Retinal pigment epithelial cell (primary cell): Measurements from ENCODE around the gene LRRC49.
A peak's percentile ranks its signal among the peaks of the same experiment; 100 is the strongest.

Experiments used
- DNase-seq: peaks from one replicate; pipeline ENCODE4 v3.0.0-alpha.2; 2010; ENCODE audit warnings: low read depth
- H3K4me3 ChIP-seq: 2 replicates; pipeline ENCODE4 v1.5.1; 2011; ENCODE audit warnings: mild to moderate bottlenecking, low read length, control low read depth, moderate library complexity
- CTCF ChIP-seq: conservative IDR thresholded peaks from 2 replicates; pipeline ENCODE4 v1.5.1; 2011; ENCODE audit warnings: low read depth, low read length, control low read depth, inconsistent platforms

Gene LRRC49

GRCh38 chr15:71091601-71092000, 199.0 kb downstream of the LRRC49 start:
- H3K4me3 ChIP-seq: no peak overlapping the region
- no peak for DNase-seq
- no peak for TF ChIP-seq CTCF

GRCh38 chr15:71092056-71092600, 199.5 kb downstream of the LRRC49 start:
- DNase-seq: no peak
- H3K4me3 ChIP-seq: no peak overlapping the region
- TF ChIP-seq CTCF: no peak

- peak; percentile 87 for DNase-seq
- no peak overlapping the region for H3K4me3 ChIP-seq
- TF ChIP-seq CTCF: no peak
These were observed 200.7 kb downstream of the LRRC49 start for GRCh38 chr15:71093054-71094024.

- TF ChIP-seq CTCF: no peak
- no peak overlapping the region for H3K4me3 ChIP-seq
- DNase-seq: no peak
These were observed 201.5 kb downstream of the LRRC49 start for GRCh38 chr15:71094137-71094536.

GRCh38 chr15:71096676-71097075, 204.1 kb downstream of the LRRC49 start:
- no peak for TF ChIP-seq CTCF
- DNase-seq: no peak
- H3K4me3 ChIP-seq: no peak overlapping the region

- no peak for DNase-seq
- TF ChIP-seq CTCF: no peak
- no peak overlapping the region for H3K4me3 ChIP-seq
These were observed 205.3 kb downstream of the LRRC49 start for GRCh38 chr15:71097890-71098289.

- TF ChIP-seq CTCF: no peak
- no peak overlapping the region for H3K4me3 ChIP-seq
- DNase-seq: no peak
These were observed 206.3 kb downstream of the LRRC49 start for GRCh38 chr15:71098920-71099319.
